ENCODE data around the gene GAL3ST3.

GRCh38 chr11:66051371-66051765, 2.4 kb upstream of the GAL3ST3 start:
- no peak for TF ChIP-seq BRCA1 (IDR thresholded peaks at IDR 0.05; ENCODE audit: low read depth, low read length)
- no peak for TF ChIP-seq CTCF (IDR thresholded peaks at IDR 0.05; ENCODE audit: control extremely low read depth in 1 of 3, insufficient read depth in 1 of 3, low read depth in 1 of 3, low read length in 3 of 3)

Data from H1 (cell line).